Cardiac muscle cell (in vitro differentiated cells and primary cell): ENCODE data around the gene PRKCZ. TPM values are rescaled to one million over a fixed set of nuclear protein-coding genes. Genes with fewer than 3 reads are reported as not detected.

ENCODE experiments used
- DNase-seq, 2 donors: peaks; one replicate each; pipeline versions ENCODE4 v3.0.0 to v3.0.0-alpha.2; 2010 to 2017; ENCODE audit warnings: low read depth in 1 of 2, low spot score in 1 of 2
- H3K27ac ChIP-seq: fragments of 200-600 bp; sonication (generic); 2 replicates; pipeline ENCODE4 v1.5.1; 2016
- H3K27me3 ChIP-seq: fragments of 200-600 bp; sonication (generic); 2 replicates; pipeline ENCODE4 v1.6.0; 2016; ENCODE audit warnings: control low read depth
- H3K36me3 ChIP-seq: fragments of 200-600 bp; sonication (generic); 2 replicates; pipeline ENCODE4 v1.5.1; 2016; ENCODE audit warnings: control low read depth
- H3K4me1 ChIP-seq: fragments of 200-600 bp; sonication (generic); 2 replicates; pipeline ENCODE4 v1.8.1; 2017; ENCODE audit warnings: low read depth, mild to moderate bottlenecking, mixed run types
- H3K4me3 ChIP-seq: fragments of 200-600 bp; sonication (generic); 2 replicates; pipeline ENCODE4 v1.5.1; 2016; ENCODE audit warnings: mild to moderate bottlenecking
- H3K9me3 ChIP-seq: fragments of 200-600 bp; sonication (generic); 2 replicates; pipeline ENCODE4 v1.5.1; 2017; ENCODE audit warnings: low read depth, mild to moderate bottlenecking, control low read depth
- polyA plus RNA-seq: library from polyadenylated mRNA; unstranded; fragments of >200 nt; fragmentation: Nextera tagmentation; extraction: Ambion mirVana; gene quantifications from 2 replicates; pipeline ENCODE4 v1.2.1, GENCODE V29; 2016
- total RNA-seq: library from RNA; depleted of rRNA; stranded (reverse); fragments of >200 nt; gene quantifications from 2 replicates; pipeline ENCODE4 v1.2.3, GENCODE V29; 2016
- TF ChIP-seq, protein P1 (sequence below): IDR thresholded peaks from 2 replicates; pipeline ENCODE4 v1.5.1; 2012; ENCODE audit warnings: low read depth, mild to moderate bottlenecking, low read length

Gene PRKCZ
- total and polyA plus RNA-seq, 2 experiments from 2014 or later = 44.6 to 50.9 TPM

DNA sequence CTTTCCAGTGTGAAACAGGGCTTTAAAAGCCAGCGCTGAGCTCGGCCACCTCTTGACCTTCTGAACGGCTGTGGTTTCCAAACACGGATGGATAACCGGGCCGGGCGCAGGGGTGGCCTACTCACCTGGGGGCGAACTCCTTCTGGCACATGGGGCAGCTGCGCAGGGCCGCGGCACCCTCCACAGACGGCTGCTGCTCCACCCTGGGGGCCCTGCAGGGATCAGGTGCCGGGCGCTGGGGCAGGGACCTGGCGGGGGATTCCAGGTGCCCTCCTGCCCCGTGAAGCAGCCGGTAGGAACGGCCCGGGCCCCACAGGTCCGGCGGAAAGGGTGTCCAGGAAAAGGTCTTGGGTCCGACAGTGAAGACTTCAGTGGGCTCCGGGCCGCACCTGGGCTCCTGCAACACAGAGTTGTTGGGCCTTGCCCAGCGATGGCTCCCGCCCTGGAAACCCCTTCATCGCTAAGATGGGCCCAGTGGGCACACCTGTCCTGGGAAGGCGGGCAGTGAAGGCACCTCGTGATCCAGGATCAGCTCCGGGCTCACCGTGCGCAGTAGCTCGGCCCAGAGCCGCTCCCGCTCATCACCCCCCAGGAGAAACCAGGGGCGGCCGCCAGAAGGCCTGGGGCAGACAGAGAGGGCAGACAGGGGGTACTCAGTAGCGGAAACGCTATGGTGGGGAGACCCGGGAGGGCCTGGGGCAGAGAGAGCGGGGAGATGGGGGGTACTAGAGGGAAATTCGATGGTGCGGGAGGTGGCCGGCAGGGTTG is 143.5 kb downstream of the PRKCZ start:
- Histone ChIP-seq H3K36me3 (no peaks in the 10 kb centered on the region), H3K4me3 (peak overlapping the region; percentile 69), H3K27me3 (no peaks in the 10 kb centered on the region), H3K27ac (peak overlapping the region; percentile 13), H3K4me1 (peaks cover 45% of the 10 kb centered on the region), H3K9me3 (no peaks in the 10 kb centered on the region)
- TF ChIP-seq, protein P1, sequence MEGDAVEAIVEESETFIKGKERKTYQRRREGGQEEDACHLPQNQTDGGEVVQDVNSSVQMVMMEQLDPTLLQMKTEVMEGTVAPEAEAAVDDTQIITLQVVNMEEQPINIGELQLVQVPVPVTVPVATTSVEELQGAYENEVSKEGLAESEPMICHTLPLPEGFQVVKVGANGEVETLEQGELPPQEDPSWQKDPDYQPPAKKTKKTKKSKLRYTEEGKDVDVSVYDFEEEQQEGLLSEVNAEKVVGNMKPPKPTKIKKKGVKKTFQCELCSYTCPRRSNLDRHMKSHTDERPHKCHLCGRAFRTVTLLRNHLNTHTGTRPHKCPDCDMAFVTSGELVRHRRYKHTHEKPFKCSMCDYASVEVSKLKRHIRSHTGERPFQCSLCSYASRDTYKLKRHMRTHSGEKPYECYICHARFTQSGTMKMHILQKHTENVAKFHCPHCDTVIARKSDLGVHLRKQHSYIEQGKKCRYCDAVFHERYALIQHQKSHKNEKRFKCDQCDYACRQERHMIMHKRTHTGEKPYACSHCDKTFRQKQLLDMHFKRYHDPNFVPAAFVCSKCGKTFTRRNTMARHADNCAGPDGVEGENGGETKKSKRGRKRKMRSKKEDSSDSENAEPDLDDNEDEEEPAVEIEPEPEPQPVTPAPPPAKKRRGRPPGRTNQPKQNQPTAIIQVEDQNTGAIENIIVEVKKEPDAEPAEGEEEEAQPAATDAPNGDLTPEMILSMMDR = no peak
- no peak for DNase-seq

DNA sequence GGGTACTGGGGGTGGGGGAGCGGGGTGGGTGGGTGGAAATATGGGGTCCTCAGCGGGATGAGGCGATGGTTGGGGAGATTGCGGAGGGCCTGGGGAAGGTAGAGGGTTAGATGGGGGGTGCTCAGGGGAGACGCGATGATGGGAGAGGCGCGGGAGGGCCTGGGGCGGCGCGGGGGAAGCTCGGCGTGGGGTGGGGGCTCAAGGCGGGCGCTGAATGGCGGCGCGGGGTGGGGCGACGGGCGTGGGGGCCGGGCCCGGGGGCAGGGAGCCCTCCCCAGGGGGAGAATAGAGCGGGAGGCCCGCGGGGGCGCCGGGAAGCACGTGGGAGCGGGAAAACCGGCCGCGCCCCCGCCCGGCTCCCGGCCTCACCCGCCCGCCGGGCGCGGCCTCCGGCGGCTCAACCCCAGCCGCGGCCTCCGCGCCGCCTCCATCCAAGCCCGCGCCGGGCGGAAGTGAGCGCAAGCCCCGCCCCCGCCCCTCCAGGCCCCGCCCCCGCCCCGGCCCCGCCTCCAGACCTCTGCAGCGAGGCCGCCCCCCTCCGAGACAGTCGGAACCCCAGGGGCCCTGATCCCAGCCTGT is 144.2 kb downstream of the PRKCZ start, which contains the start of gene FAAP20:
Gene FAAP20, minus strand, starts transcription at position 454 of the 579 bp plus-strand sequence. Its CDS starts 23 bp downstream, at position 431.
- Histone ChIP-seq H3K4me3 (peak within 1 kb of the TSS; percentile 69), H3K27ac (peak within 1 kb of the TSS; percentile 66), H3K4me1 (peaks cover 49% of the 10 kb centered on the region), H3K9me3 (no peaks in the 10 kb centered on the region), H3K27me3 (no peaks in the 10 kb centered on the region), H3K36me3 (no peaks in the 10 kb centered on the region)
- TF ChIP-seq, protein P1 = no peak
- peak; percentile 76 to 82 for DNase-seq

DNA sequence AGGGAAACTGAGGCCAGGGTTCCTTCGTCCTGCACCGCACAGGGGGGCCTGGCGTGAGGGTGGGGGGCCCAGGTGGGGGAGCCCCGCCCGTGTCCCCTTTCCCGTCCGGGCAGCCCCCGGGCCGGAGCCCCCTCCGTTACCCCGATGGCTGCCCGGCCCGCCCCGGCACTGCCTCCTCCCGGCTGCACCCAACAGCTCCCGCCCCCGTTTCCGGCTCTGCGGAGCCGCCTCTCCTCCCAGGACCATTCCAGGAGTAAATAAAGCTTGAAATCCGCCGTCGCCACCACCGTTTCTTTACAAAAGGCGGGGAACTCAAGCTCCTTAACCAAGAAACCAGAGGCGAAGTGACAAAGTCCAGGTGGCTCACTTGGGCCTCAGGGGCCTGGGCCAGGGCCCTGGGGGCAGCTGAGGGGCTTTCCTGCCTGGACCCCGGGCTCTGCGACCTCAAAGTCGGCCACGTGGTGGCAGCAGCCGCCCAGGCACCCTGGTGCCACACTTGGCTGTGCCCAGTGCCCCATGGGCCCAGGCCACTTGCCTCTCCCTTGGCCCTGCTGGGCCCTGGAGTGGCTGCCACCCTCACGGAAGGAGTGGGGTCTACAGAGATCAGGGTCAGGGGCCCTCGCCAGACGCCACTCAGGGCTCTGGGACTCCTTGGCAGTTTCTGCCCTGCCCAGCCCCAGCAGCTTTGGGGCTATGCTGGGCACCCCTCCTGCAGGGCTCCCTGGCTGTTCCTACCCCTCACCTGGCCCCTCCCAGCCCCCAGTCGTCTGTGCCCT is 144.9 kb downstream of the PRKCZ start:
- Histone ChIP-seq H3K9me3 (no peaks in the 10 kb centered on the region), H3K4me3 (peak overlapping the region; percentile 69), H3K27ac (peak overlapping the region; percentile 66), H3K27me3 (no peaks in the 10 kb centered on the region), H3K4me1 (peaks cover 49% of the 10 kb centered on the region), H3K36me3 (no peaks in the 10 kb centered on the region)
- TF ChIP-seq, protein P1 = peak; percentile 88
- DNase-seq = peak; percentile 88 to 92

DNA sequence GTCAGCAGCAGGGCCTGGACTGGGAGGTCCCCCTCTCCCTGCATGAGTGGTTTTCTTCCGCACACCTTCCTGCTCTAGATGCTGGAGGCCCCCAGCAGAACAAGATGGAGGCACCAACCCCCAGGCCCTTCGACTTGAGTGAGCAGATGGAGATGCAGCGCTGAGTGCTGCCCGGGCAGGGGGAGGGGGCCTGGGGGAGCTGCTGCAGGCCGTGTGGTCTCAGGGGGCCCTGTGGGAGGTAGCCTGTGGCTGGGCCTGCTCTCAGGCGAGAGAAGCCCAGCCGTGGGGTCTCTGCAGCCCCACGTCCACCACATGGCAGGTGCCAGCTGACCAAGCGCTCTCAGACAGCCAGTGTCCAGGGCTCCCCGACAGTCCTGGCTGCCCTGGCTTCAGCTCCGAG is 145.6 kb downstream of the PRKCZ start:
- no peaks in the 10 kb centered on the region for H3K9me3 ChIP-seq
- DNase-seq = no peak
- no peaks in the 10 kb centered on the region for H3K27me3 ChIP-seq
- no peak overlapping the region for H3K4me3 ChIP-seq
- H3K4me1 ChIP-seq = peaks cover 49% of the 10 kb centered on the region
- H3K36me3 ChIP-seq = no peaks in the 10 kb centered on the region
- TF ChIP-seq, protein P1 = no peak
- H3K27ac ChIP-seq = peak overlapping the region; percentile 66

DNA sequence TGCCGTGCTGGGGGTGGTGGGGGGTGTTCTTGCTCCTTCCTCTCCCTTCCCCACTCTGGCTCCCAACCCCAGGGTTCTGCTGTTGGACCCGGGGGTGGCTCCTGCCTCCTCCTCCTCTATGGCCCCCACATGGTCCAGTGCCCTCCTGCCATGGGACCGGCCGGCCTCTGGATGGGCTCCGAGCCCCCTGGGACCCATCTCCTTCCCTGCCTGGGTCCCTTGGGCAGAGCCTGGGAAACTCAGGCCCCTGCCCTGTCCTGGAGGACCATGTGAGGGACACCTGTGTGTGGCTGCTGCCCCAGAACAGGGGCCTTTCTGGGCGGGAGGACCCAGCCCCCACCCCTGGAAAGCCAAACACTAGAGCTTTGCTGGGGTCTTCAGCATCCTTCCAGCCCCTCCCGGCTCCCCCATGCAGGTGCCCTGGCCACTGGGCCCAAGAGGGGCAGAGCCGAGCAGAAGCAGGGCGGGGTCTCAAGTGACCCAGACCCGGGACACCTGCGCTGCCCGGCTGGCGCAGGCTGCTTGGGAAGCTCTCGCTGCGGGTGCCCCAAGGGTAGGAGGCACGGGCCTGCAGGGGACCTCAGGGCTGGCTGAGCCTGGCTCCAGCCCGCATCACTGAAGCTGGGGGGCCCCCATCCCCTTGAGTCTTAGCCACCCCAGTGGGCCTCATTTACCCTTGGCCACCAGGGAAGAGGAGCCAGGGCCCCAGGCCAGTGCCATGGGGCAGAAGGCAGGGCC is 146.9 kb downstream of the PRKCZ start:
- Histone ChIP-seq H3K4me1 (peaks cover 45% of the 10 kb centered on the region), H3K4me3 (no peak overlapping the region), H3K9me3 (no peaks in the 10 kb centered on the region), H3K27ac (peak overlapping the region; percentile 86), H3K27me3 (no peaks in the 10 kb centered on the region), H3K36me3 (no peaks in the 10 kb centered on the region)
- TF ChIP-seq, protein P1 = no peak
- DNase-seq = no peak
